ENCODE measurements around the gene BRIP1. TPM values are rescaled to one million over a fixed set of nuclear protein-coding genes. Genes with fewer than 3 reads are reported as not detected.
A peak's percentile ranks its signal among the peaks of the same experiment; 100 is the strongest.
"Not testable (repeated sequence)": the region's sequence is repeated elsewhere in the genome, so short reads cannot be mapped to it uniquely, and the experiment has no call there.

Gene BRIP1
- total RNA-seq, 1 experiment from 2014 or later, result 4.7 TPM

DNA sequence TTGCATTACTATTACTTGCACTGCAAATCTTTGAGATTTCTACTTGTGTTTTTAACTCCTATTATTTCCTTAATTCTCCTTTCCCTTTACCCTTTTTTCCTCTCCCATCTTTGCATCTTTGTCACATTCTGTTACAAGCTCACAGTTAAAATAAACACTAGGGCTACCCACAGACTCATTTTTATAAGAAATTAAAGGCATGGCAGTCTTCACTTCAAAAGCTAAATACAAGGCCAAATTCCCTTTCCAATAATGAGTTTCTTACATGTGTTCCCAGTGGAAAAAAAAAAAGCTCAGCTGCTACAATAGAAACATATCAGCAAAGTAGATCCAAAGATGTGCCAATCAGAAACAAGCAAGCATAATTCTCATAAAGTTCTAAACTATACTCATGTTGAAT is 3.7 kb upstream of the BRIP1 start:
- no peaks in the 10 kb centered on the region for H3K9me3 Mint-ChIP-seq (ENCODE audit: unreplicated experiment)
- DNase-seq (ENCODE audit: unreplicated experiment), result no peak
- BruUV-seq (replicated peaks), result no TSS peak
- H3K36me3 Mint-ChIP-seq (ENCODE audit: insufficient read depth, unreplicated experiment), result peaks cover 49% of the 10 kb centered on the region
- H3K4me3 Mint-ChIP-seq (ENCODE audit: unreplicated experiment), result no peak overlapping the region
- intact Hi-C loops (cut with micrococcal nuclease), result loop anchor here (10.0 kb wide), 1 partner anchor 228 kb away; no protein-coding TSS in a partner anchor
- ChIA-PET POLR2A (interaction anchor here (0.6 kb wide), 1 partner anchor 23 kb away, joined by 3 read pairs; no protein-coding TSS in a partner anchor), CTCF (interaction anchor here (0.5 to 0.6 kb wide), 2 partner anchors 39 to 221 kb away, joined by 3 read pairs; no protein-coding TSS in a partner anchor)
- H3K27ac Mint-ChIP-seq (ENCODE audit: low read depth, unreplicated experiment), result peak overlapping the region; percentile 13
- H3K27me3 Mint-ChIP-seq (ENCODE audit: insufficient read depth, unreplicated experiment), result no peaks in the 10 kb centered on the region
- H3K4me1 Mint-ChIP-seq (ENCODE audit: insufficient read depth, unreplicated experiment), result peaks cover 11% of the 10 kb centered on the region
- TF ChIP-seq CTCF (IDR thresholded peaks at IDR 0.05; ENCODE audit: unreplicated experiment), result no peak

DNA sequence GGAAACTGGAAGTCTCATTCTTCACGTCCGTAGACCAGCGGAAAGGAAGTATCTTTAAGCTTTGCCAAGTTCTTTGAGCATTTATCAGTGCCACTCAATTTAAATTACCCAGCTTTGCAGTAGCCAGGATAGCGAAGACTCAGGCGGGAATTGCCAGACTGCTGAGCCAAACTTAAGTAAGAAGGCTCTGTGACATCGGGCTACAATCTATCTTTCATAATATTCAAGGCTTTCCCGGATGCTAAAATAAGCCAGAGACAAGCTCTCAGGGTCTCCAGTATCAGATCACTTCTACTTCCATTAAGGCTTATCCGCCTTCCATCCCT is 436 bp upstream of the BRIP1 start:
- DNase-seq (ENCODE audit: unreplicated experiment), result no peak
- intact Hi-C loops (cut with micrococcal nuclease), result loop anchor here (2.0 to 10.0 kb wide), 3 partner anchors 203 to 315 kb away; no protein-coding TSS in a partner anchor
- POLR2A ChIA-PET, result interaction anchor here (0.7 to 1.8 kb wide), 18 partner anchors 10 to 1139 kb away, joined by 3 to 7 read pairs (median 5); partner anchors contain the start of gene MED13
- no peak for TF ChIP-seq CTCF (IDR thresholded peaks at IDR 0.05; ENCODE audit: unreplicated experiment)
- no TSS peak for BruUV-seq (replicated peaks)
- H3K27me3 Mint-ChIP-seq (ENCODE audit: insufficient read depth, unreplicated experiment), result no peaks in the 10 kb centered on the region
- peaks cover 24% of the 10 kb centered on the region for H3K36me3 Mint-ChIP-seq (ENCODE audit: insufficient read depth, unreplicated experiment)
- peaks cover 27% of the 10 kb centered on the region for H3K4me1 Mint-ChIP-seq (ENCODE audit: insufficient read depth, unreplicated experiment)
- peak overlapping the region; percentile 94 for H3K27ac Mint-ChIP-seq (ENCODE audit: low read depth, unreplicated experiment)
- peak overlapping the region; percentile 90 for H3K4me3 Mint-ChIP-seq (ENCODE audit: unreplicated experiment)
- CTCF ChIA-PET, result interaction anchor here (0.6 to 1.4 kb wide), 4 partner anchors 10 to 602 kb away, joined by 3 to 4 read pairs (median 4); no protein-coding TSS in a partner anchor
- H3K9me3 Mint-ChIP-seq (ENCODE audit: unreplicated experiment), result no peaks in the 10 kb centered on the region

DNA sequence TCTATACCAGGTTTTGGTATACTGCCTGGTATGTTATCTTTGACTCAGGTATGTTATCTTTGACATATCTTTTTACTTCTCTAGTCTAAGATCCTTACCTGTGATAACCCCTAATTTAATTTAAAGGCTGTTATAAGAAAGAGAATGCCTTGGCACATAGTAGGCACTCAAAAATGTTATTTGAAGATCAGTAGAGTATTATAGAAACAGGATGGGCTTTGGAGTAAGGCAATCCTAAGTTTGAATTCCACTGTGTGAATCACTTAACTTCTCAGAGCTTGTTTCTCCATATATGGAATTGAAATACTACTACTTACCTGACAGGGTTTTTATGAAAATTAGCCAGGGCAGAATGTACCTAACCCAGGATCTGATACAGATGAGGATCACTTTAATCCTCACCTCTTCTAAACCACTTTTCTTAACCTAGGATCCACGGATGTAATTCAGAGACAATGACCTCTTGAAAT is 1.2 kb downstream of the BRIP1 start:
- intact Hi-C loops (cut with micrococcal nuclease), result loop anchor here (2.0 to 10.0 kb wide), 3 partner anchors 205 to 317 kb away; no protein-coding TSS in a partner anchor
- POLR2A ChIA-PET, result interaction anchor here (0.7 to 1.9 kb wide), 11 partner anchors 9 to 204 kb away, joined by 3 to 7 read pairs (median 4); partner anchors contain the start of gene MED13
- TF ChIP-seq CTCF (IDR thresholded peaks at IDR 0.05; ENCODE audit: unreplicated experiment), result no peak
- CTCF ChIA-PET, result interaction anchor here (0.6 to 1.1 kb wide), 2 partner anchors 22 to 25 kb away, joined by 3 read pairs; no protein-coding TSS in a partner anchor
- no TSS peak for BruUV-seq (replicated peaks)
- DNase-seq (ENCODE audit: unreplicated experiment), result peak; percentile 39
- Mint-ChIP-seq H3K9me3 (ENCODE audit: unreplicated experiment) (no peaks in the 10 kb centered on the region), H3K36me3 (ENCODE audit: insufficient read depth, unreplicated experiment) (peaks cover 14% of the 10 kb centered on the region), H3K4me3 (ENCODE audit: unreplicated experiment) (peak overlapping the region; percentile 90), H3K27ac (ENCODE audit: low read depth, unreplicated experiment) (peak overlapping the region; percentile 94), H3K4me1 (ENCODE audit: insufficient read depth, unreplicated experiment) (peaks cover 27% of the 10 kb centered on the region), H3K27me3 (ENCODE audit: insufficient read depth, unreplicated experiment) (no peaks in the 10 kb centered on the region)

DNA sequence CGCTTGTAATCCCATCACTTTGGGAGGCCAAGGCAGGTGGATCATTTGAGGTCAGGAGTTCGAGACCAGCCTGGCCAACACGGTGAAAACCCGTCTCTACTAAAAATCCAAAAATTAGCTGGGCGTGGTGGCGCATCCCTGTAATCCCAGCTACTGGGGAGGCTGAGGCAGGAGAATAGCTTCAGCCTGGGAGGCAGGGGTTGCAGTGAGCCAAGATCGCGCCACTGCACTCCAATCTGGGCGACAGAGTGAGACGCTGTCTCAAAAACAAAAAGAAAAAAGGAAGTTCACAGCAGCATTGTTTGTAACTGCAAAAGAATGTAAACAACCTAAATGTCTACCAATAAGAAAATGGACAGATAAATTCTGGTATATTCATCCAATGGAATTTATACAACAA is 2.9 kb downstream of the BRIP1 start:
- not testable (repeated sequence) for H3K9me3 Mint-ChIP-seq (ENCODE audit: unreplicated experiment); BruUV-seq (replicated peaks); DNase-seq (ENCODE audit: unreplicated experiment); H3K27me3 Mint-ChIP-seq (ENCODE audit: insufficient read depth, unreplicated experiment); H3K27ac Mint-ChIP-seq (ENCODE audit: low read depth, unreplicated experiment); H3K36me3 Mint-ChIP-seq (ENCODE audit: insufficient read depth, unreplicated experiment); H3K4me3 Mint-ChIP-seq (ENCODE audit: unreplicated experiment)
- peaks cover 35% of the 10 kb centered on the region for H3K4me1 Mint-ChIP-seq (ENCODE audit: insufficient read depth, unreplicated experiment)
- intact Hi-C loops (cut with micrococcal nuclease), result loop anchor here (10.0 kb wide), 1 partner anchor 234 kb away; no protein-coding TSS in a partner anchor
- CTCF ChIA-PET, result interaction anchor here (0.6 kb wide), 2 partner anchors 285 to 838 kb away, joined by 3 read pairs; no protein-coding TSS in a partner anchor
- POLR2A ChIA-PET, result interaction anchor here (0.7 to 1.6 kb wide), 3 partner anchors 16 to 1468 kb away, joined by 3 to 4 read pairs (median 4); no protein-coding TSS in a partner anchor
